NB4 (cell line): ENCODE measurements around the gene FILIP1L.

ENCODE experiments used
- MYC ChIP-seq: IDR thresholded peaks from 2 replicates; pipeline ENCODE4 v1.6.1; 2011; ENCODE audit warnings: low read depth, low read length
- TF ChIP-seq, protein P1 (sequence below): IDR thresholded peaks from one replicate; pipeline ENCODE4 v1.5.1; 2012; ENCODE audit warnings: low read depth, low read length

DNA sequence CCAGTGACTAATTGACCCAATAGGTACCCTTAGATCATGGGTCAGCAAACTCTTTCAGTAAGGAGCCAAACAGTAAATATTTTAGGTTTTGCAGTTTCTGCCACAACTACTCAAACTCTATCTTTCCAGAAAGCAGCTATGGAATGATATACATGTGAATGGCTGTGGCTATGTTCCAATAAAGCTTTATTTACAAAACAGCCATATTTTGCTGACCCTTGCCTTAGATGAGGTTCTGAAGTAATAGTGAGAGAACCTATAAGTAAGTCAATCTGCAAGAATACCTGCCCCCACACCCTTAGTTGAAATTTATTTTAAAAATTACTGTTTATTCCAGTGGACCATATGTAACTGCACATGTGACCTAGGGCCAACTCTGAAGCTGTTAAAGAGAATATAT lies 162.6 kb downstream of the FILIP1L start:
- TF ChIP-seq, protein P1, sequence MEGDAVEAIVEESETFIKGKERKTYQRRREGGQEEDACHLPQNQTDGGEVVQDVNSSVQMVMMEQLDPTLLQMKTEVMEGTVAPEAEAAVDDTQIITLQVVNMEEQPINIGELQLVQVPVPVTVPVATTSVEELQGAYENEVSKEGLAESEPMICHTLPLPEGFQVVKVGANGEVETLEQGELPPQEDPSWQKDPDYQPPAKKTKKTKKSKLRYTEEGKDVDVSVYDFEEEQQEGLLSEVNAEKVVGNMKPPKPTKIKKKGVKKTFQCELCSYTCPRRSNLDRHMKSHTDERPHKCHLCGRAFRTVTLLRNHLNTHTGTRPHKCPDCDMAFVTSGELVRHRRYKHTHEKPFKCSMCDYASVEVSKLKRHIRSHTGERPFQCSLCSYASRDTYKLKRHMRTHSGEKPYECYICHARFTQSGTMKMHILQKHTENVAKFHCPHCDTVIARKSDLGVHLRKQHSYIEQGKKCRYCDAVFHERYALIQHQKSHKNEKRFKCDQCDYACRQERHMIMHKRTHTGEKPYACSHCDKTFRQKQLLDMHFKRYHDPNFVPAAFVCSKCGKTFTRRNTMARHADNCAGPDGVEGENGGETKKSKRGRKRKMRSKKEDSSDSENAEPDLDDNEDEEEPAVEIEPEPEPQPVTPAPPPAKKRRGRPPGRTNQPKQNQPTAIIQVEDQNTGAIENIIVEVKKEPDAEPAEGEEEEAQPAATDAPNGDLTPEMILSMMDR: no peak
- TF ChIP-seq MYC: no peak
